HG02943 (cell line): Measurements from ENCODE around the gene GPC1.
"Not testable (repeated sequence)": the region's sequence is repeated elsewhere in the genome, so short reads cannot be mapped to it uniquely, and the experiment has no call there.

Experiments used
- ATAC-seq: cut with Tn5 transposase; IDR thresholded peaks from one replicate; pipeline ENCODE4 v1.9.1; 2021; ENCODE audit warnings: mild to moderate bottlenecking, low read depth, moderate library complexity; ENCODE audit not compliant: unreplicated experiment

The GPC1 gene

DNA sequence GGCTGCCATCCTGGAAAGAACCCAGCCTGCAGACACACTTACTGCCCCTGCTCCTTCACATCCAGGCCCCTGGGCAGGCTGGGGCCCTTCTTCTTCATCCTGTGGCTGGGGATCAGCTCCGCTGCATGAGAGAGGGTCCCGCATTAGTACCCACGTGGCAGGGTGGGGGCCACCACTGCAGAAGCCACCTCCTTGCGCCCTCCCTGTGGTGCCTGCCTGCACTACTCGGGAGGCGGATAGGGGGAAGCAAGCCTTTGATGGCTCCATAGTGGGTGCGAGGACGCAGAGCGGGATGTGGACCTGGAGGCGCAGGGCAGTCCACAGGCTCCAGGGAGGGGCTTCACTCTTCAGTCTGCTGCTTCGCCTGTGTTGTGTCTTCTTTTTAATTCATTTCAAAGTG is 46.7 kb downstream of the GPC1 start:
- ATAC-seq, result no peak

DNA sequence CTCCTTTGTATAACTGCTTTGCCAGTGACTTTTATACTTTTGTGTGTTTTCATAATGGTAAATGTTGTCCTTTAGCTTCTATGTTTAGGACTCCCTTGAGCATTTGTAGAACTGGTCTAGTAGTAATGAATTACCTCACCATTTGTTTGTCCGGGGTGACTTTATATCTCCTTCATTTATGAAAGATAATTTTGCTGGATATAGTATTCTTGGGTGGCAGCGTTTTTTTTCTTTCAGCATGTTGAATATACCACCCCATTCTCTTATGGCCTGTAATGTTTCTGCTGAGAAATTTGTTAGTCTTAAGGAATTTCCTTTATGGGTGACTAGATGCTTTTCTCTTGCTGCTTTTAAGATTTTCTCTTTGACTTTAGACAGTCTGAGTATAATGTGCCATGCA is 56.0 kb downstream of the GPC1 start:
- no peak for ATAC-seq

DNA sequence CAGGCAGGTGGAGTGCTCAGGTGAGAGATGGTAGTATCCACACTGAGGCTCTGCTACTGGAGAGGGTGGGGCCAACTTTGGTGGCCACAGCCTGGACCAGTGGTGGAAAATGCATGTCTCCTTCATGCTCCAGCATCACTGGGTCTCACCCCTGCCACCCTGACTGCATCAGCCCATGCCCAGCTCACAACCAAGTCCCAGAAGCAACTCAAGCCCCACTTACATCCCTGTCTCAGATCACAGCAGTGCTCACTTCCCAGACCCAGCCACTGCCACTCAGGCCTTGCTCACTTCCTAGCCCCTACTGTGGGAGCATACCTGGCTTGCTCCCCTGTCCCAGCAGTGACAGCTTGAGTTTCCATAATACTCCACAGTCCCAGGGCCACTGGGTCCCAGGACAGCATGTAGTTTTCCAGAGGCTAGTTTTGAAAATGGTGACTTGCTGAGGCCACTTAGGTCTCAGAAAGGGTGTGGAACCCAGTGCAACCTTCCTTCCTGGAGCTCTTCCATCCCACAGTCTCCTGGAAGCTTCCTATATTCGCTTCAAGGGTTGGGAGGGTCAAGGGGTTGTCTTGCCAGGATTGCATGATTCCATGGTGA is 58.8 kb downstream of the GPC1 start:
- no peak for ATAC-seq

DNA sequence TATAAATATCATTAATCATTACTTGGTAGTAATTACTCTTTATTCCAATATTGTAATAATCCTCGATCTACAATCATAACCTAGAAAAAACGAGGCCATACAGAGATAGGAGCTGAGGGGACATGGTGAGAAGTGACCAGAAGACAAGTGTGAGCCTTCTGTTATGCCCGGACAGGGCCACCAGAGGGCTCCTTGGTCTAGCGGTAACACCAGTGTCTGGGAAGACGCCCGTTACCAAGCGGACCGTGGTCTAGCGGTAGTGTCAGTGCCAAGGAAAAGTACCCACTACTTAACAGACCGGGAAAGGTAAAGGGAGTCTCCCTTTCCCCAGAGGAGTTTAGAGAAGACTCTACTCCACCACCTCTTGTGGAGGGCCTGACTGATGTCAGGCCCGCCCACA is 59.5 kb downstream of the GPC1 start:
- ATAC-seq, result not testable (repeated sequence)

DNA sequence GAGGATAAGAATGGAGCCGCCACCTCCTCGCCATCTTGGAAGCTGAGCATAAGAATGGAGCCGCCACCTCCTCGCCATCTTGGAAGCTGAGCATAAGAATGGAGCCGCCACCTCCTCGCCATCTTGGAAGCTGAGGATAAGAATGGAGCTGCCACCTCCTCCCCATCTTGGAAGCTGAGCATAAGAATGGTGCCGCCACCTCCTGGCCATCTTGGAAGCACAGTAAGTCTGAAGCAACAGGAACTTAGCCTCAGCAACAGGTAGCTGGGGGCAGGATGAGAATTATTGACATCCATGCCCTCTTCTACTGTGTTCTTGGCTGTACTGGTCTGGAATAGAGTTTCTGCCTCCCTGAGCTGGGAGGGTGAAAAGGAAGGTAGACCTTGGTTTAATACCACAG is 61.6 kb downstream of the GPC1 start:
- not testable (repeated sequence) for ATAC-seq

DNA sequence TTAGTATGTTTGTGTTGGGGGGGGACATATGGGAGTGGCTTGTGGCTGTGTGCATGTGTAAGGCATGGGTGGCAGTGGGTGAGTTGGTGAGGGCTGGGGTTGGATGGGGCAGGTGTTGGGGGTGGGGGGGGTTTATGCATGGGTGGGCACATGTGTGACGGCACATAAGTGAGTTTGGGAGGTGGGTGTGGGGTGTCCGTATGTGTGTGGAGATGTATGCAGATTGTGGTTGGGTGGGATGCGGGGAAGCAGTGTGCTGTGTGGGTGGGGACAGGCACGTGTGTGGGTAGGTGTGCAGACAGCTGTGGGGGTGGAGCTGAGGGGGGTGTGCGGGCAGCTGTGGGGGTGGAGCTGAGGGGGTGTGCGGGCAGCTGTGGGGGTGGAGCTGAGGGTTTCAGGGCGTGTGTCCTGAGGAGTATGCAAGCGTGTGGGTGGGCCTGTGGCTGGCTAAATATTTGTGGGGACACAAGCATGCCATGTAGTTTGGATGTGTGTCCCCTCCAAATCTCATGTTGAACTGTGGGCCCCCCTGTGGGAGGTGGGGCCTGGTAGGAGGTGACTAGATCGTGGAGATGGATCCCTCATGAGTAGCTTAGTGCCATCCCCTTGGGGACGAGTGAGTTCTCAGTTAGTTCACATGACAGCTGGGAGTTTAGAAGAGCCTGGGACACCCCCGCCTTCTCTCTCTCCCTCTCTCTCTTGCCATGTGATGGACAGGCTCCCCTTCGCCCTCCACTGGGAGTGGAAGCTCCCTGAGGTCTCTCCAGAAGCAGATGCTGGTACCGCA is 62.9 kb downstream of the GPC1 start:
- no peak for ATAC-seq

DNA sequence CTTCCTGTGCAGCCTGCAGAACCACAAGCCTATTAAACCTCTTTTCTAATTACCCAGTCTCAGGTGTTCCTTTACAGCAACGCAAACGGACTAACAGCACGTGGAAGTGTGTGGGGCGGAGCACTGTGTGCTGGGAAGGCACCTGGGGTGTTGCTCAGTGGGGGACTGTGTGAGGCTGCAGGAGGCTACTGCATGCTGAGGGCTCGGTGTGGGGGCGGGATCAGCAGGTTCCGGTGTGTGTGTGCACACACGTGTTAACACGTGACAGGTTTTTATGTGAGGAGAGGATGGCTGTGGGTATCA is 63.4 kb downstream of the GPC1 start:
- no peak for ATAC-seq

DNA sequence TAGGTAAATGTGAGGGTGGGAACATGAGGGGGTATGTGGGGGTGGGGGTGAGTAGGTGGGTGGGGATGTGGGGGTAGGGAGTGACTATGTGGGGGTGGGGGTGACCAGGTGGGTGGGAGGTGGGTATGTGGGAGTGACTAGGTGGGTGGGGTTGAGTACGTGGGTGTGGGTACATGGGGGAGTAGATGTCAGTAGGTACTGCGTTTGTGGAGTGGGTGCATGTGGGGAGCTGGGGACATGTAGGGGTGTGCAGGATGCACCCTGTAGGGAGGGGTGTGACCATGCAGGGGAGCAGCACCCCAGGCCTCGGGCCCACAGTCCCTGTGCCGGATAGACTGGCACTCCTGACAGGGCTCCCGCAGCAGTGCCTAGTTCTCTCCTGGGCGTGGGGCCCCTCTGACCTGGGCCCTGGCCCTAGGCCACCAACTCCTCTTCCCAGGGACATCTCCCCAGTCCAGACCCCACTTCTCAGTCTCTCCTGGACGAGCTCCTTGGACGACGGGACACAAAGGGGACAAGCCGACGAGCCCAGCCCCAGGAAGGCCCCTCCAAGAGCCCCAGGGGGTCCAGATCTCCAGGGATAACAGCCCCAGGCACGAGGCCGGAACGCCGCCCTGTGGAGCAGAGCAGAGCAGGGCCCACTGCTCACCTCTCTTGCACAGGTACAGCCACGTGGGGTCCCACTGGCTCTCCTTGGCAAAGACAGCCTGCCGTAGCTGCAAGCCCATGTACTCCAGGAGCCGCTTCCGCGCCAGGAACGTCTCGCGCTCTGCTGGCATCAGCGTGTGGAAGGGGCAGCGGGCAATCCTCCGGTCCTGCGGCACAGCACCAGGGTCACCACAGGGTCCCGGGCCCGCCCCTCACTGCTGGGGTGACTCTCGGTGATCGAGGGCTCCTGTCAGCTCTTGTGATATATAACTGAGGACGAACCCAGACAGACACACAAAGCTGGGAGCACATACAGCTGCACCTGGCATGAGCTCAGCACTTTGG is 64.1 kb downstream of the GPC1 start:
- ATAC-seq, result no peak

DNA sequence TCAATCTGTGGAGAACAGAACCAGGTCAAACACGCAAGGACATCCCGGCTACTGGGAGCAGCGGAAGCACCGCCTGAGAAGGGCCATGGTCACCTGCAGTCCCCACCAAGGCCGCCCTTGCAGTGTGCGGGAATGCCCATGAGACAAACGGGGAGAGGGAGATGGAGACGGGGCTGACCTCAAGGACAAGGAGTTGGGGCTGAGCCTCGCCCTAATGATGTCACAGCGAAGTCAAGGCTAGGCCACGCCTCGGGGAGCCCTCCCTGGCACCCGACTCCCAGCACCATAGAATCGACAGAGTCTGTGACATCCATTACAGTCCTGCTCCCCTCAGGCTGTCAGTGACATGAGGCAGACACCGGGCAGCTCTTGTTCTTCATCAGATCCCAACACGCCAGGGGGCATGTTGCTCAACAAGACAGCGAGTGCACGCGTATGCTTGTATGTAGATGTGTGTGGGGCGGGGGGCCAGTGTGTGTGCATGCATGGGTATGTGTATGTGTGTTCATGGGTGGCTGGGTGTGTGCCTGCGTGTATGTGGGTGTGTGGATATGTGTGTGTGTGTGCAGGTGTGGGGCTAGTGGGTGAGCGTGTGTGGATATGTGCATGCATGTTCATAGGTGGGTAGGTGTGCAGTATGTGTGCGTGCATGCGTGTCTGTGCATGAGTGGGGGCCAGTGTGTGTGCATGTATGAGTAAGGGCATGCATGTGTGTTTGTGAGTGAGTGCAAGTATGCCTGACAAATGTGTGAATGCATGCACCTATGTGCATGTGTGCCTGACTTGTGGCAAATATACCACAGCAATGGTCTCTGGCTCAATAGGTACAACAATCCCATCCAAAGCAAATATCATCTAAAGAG is 65.3 kb downstream of the GPC1 start:
- ATAC-seq, result no peak

DNA sequence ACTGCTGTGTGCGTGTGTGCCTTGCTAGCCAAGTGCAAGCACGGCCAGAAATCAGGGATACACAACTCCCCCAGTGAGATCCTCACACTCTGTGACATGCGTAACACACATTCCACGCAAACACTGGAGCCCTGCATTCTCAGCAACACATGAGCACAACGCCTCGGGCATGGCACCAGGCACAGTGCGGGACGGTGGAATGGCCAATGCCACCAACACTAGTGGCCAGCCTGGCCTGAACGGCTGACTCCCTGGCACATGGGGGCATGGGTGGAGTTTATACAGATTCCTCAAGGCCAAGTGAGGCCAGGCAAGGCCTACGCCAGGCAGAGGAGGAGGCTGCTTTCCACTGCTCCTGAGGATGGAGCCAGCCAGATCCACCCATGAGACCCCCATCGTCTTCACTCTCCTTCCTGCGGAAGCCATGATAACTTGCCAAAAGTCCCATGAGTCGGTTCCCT is 66.1 kb downstream of the GPC1 start:
- no peak for ATAC-seq

DNA sequence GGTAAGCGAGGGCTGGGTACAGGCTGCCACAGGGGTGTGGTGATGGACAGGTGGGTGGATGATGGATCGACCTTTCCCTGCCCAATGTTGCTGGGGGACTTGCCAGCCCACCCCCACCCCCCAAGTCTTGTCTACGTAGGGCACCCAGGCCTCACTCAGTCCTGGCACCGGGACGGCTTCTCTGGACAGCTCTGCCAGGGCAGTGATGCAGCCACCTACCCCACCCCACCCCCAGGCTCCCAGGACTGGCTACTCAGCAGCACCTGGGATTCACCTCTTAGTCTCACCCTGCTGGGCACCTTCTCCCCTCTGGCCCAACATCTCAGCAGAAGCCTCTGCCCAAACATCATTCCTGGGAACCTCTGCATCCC is 66.6 kb downstream of the GPC1 start:
- no peak for ATAC-seq

DNA sequence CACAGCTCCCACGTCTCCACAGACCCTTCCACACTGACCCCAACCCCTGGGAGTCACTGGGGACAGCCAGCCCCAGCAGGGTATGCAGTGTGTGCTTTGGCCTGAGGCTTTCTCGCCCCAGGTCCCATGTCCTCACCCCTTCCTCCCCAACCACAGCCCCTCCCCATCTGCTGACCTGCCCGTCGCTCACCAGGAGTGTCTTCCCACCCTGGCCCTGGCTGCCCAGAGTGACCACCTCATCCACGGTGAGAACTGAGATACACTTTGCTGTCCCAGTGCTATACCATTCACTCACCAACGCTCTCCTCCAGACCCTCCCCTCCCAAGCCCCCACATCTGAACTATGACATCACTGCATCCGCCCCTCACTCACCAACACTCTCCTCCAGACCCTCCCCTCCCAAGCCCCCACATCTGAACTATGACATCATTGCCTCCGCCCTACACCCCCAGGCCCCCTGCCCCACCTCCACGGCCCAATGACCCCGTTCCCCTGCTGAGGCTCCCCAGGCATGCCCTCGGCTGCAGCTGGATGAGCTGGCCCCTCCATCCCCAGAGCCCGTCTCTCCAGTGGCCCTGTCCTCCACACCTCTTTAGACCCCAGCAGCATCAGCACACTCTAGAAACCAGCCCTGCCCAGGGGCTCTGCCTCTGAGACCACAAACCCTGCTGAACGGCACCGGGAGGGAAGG is 67.1 kb downstream of the GPC1 start:
- ATAC-seq, result no peak

DNA sequence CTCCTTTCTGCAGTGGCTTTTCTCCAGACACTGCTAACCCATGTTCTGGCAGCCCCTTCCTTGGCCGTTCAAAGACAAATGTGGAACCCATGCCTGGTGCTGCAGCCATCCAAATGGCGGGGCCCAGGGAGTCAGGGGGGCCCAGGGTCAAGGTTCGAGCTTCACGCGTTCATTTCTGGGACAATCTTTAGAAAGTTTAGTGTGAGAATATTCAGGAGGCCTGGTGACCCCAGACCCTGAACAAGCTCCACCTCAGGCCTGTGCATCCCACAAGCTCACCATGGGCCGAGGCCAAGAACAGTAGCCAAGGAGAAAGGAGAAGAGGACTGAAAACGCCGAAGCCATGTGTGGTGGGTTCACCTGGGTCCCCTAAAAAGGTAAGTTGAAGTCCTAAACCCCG is 67.9 kb downstream of the GPC1 start:
- no peak for ATAC-seq

DNA sequence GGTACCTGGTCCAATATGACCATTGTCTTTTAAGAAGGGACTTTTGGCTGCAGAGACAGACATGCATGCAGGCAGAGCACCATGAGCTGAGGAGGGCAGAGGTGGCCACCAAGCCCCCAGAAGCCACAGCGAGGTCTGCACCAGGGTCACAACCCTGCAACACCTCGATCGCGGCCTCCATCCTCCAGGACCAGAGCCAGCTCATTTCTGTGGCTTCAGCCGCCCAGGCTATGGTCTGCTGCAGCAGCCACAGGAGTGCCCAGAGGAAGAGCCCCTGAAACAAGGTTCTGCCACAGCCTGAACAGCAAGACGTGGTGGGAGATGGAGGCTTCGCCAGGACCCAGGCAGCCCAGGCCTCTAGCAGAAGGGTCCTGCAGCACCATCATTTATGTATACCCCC is 68.4 kb downstream of the GPC1 start:
- ATAC-seq, result no peak

DNA sequence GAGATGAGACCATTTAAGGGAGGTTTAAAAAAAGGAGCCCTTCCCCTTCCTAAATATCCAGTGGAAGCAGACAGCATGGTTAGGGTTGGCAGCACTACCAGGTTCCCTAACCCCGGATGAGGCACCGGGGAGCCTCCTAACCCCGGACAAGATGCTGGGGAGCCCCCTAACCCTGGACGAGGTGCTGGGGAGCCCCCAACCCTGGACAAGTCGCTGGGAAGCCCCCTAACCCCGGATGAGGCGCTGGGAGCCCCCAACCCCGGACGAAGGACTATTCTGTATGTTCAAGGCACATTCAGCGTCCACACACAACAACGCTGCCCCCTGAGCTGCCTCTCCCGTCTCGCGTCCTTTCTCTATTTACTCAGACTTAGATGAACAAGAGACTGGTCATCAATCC is 70.4 kb downstream of the GPC1 start:
- no peak for ATAC-seq

DNA sequence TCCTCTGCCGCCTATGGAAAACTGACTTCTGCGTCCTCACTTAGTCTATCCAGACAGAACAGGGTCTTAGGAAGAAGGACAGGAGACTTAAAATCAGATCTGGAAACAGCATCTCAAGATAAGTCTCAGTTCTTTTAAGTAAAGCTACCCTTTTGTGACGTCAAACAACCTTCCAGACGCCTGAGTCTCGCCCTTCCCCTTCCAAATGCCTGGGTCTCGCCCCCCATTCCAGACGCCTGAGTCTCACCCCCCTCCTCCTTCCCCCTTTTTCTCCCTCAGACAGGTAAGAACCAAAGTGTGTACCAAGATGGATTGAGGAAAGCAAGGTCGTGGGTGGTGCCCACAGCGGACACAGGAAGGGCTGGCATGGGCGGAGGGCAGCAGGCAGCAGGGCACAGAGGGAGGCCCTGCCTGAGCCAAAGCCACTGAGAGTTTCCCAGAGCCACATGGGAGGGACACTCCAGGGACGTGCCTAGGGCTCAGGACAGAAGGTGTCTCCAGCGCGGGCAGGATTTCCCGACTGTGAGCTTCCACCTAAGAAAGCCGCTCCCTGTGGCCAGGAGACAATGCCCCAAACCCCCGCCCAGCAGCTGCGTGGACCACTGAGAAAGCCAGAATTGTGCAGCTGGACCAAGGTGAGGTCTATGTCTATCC is 71.1 kb downstream of the GPC1 start:
- ATAC-seq, result no peak

DNA sequence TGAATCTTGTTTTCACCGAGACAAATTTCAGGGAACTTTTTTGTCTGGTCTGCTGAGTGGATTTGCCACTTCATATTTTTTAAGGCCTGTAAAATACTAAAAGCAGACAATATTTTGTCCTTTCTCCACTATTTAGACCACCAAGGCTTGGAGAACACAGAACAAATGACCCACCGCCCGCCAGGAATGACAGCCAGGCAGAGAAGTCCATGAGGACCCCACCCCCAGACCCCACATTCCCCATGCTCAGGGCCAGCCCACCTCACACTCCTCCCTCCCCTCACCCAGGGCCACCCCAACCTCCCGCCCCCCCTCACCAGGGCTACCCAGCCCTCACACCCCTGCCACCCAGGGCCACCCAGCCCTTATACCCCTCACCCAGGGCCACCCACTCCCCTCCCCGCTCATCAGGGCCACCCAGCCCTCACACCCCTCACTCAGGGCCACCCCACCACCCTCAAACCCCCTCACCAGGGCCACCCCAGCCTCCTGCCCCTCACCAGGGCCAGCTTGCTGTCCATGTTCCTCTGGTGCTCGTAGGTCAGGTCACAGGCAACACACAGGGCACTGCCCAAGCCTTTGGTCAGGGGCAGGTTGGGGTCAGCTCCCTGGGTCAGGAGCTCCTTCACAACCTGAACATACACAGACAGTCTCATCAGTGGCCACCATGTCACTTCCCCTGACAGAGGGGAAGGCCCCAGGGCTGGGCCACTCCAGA is 71.8 kb downstream of the GPC1 start:
- no peak for ATAC-seq

DNA sequence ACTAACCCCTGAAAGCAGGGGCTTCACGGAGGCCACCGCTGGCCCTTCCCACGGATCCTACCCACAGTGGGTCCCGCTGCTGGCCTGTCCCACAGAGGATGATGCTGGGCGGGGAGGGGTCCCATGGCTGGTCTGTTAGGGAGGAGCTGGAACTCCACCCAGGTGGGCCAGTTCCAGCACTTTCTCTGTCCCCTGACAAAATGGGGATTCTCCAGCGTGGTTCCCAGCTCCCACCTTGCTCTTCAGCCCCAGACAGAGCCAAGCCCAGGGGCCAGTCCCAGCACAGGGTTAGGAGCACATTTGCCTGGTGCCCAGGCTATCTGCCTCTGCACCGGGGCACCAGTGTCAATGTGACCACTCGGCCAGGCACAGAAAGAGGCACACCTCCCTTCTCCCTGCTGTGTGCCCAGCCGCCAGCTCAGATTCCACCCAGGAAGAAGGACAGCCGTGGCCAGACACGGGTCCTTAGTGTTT is 72.4 kb downstream of the GPC1 start:
- no peak for ATAC-seq
